GM19099 (cell line): ENCODE data around the gene IGF2.

Source experiments
- POLR2A ChIP-seq: IDR thresholded peaks from 3 replicates; pipeline ENCODE4 v1.6.1; 2011; ENCODE audit warnings: low read depth; ENCODE audit not compliant: insufficient read length; ENCODE audit errors: extremely low read depth

Gene IGF2

DNA sequence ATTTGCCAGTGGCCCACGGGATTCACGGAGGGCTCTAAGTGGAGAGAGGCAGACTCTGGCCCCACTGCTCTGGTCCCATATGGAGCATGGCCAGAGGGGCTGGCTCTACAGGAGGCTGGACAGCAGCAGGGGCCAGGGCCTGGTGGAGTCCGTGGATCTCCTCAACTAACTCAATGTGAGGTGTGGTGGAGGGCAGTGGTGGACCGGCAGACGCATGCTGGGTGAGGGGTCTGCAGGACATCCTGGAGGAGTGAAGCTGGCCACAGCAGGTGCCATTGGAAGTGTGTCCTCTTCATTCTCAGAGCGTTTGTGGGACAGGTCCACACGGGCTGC lies 15.6 kb downstream of the IGF2 start:
- TF ChIP-seq POLR2A, result no peak

DNA sequence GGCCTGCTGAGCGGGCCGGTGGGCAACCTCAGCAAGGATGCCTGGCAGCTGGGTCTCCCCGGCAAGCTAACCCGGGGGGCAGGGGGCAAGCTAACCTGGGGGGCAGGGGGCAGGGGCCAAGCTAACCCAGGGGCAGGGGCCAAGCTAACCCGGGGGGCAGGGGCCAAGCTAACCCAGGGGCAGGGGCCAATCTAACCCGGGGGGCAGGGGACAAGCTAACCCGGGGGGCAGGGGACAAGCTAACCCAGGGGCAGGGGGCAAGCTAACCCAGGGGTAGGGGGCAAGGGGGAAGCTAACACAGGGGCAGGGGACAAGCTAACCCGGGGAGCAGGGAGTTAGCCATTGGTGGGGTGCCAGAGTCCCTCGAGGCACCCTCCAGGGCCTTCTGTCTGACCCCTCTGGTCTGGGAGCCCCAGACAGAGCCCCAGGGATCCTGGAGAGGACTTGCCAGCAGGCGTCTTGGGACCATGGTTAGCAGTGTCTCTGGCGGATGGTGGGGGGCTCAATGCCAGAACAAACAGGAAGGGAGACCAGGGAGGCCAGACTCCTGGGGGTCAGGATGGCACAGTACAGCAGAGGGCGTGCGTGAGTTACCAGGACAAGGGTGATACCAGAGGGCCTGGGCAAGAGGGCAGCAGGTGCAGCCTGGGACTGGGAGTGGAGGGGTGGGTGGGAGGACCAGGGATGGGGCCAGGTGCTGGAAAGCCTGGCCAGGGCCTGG lies 16.1 kb downstream of the IGF2 start:
- no peak for TF ChIP-seq POLR2A

- TF ChIP-seq POLR2A, result no peak
Observed at GRCh38 chr11:2122222-2122906, 16.8 kb downstream of the IGF2 start.

GRCh38 chr11:2121227-2122130 lies 17.7 kb downstream of the IGF2 start:
- TF ChIP-seq POLR2A, result no peak

GRCh38 chr11:2120359-2121100 lies 18.7 kb downstream of the IGF2 start:
- no peak for TF ChIP-seq POLR2A

GRCh38 chr11:2118677-2119076 lies 20.5 kb downstream of the IGF2 start:
- no peak for TF ChIP-seq POLR2A

DNA sequence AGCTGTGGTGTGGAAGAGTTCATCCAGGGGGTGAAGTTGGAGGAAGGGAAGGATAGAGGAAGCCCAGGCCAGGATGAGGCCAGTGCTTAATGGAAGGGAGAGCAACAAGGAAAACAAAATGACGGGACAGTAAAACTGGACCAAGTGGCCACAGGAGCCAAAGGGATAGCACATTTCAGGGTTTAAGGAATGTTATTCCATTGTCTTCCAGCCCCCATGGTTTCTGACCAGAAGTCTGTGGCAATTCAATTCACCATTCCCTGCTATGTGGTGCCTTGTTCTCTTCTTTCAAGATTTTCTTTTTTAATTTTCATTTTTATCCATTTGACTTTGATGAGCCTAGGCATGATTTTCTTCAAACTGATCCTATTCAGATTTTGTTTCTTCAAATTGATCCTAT lies 22.5 kb downstream of the IGF2 start:
- no peak for TF ChIP-seq POLR2A

DNA sequence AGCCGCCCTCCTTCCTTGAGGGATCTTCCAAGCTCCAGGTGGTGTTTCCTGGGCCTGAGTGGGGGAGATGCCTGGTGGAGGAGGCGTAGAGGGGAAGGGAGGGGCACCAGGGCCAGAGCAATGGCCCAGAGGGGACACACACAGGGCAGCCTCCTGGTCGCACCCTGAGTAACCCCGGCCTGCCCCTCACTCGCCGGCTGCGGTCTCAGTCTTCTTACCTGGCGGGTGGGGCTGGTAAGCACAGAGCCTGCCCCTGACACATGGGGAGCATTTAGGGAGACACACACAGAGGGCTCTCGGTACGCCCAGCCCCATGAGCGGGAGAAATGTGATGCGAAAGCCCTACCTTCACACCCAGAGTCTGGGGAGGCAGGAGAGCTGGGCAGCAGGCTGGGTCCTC lies 23.9 kb downstream of the IGF2 start:
- TF ChIP-seq POLR2A, result no peak

GRCh38 chr11:2114430-2115241 lies 24.6 kb downstream of the IGF2 start:
- TF ChIP-seq POLR2A, result no peak

GRCh38 chr11:2113776-2114175 lies 25.4 kb downstream of the IGF2 start:
- no peak for TF ChIP-seq POLR2A

DNA sequence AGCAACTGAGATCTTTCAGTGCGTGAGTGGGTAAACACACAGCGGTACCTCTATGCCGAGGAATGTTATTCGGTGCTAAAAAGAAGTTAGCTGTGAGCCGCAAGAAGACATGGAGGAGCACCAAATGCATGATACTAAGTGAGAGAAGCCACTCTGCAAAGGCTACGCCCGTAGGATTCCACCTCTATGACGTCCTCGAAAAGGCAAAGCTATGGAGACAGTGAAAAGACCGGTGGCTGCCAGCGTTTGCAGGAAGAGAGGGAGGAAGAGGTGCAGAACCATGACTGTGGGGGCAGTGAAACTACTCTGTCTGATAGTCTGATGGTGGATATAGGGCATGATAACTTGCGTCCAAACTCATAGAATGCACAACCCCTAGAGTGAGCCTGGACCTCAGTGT lies 28.7 kb downstream of the IGF2 start:
- TF ChIP-seq POLR2A, result no peak

DNA sequence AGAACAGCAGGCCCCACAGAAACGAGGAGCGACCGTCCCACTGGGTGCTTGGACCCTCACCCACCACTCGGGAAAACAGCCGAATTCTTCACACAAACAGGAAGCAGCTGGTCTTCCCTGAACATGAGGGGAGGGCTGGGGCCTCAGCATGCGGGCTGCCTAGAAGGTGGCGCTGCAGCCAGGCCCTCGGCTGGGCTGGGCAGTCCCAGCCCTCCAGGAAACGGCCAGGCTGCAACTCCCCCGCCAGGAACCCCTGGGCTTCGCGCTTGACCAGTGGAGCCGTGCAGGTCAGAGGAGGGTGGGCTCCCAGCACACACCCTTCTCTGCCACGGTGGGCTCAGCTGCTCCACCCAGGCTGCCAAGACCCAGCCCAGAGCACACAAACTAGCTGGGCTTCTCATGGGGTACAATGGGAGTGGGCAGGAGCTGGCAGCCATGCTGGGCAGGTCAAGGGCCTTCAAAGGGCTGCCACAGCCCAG lies 29.6 kb downstream of the IGF2 start:
- TF ChIP-seq POLR2A, result no peak

DNA sequence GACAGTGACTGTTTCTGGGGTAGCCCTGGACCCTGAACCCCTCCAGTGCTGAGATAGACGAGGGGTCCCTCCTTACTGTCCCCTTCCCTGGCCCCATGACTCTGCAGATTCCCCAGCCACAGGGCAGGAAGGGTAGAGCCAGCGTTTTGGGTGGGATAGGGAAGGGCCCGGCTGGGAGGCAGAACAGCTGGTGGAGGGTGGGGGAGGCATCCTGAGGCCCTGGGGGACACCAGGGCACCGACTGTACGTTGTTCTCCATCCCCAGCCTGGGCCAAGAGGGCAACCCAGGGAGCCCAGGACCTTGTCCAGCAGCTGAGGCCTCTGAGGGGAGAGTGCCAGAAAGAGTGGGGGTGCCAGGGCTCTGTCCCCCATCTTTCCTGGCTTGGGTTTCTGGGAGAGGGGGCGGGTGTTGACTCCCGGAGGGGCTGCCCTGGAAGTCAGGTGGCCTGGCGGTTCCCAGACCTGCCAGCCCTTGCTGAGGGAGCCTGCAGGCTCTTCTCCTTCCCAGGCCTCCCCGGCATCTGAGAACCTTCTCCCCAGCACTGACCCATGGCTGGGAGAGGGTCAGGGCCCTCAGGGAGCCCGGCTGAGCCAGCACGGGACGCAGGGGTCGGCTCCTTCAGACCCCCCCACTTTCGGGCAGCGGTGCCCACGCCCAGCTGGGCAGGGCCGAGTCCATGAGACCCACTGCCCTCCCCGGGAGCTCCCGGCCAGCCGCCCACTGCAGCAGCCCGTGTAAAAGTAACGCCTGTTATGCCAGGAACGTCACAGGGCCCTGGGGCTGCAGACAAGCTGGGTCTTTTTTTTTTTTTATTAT lies 30.3 kb downstream of the IGF2 start:
- TF ChIP-seq POLR2A, result no peak
